NCI-H2171 treated with DMSO at 0.1 percent for 48 hours (cell line): Measurements from ENCODE around the gene ACOT8.
A peak's percentile ranks its signal among the peaks of the same experiment; 100 is the strongest.
"Not testable (repeated sequence)": the region's sequence is repeated elsewhere in the genome, so short reads cannot be mapped to it uniquely, and the experiment has no call there.

Source experiments
- DNase-seq: peaks from one replicate; lab custom pipeline; 2025; lab: John Stamatoyannopoulos, UW

The ACOT8 gene

DNA sequence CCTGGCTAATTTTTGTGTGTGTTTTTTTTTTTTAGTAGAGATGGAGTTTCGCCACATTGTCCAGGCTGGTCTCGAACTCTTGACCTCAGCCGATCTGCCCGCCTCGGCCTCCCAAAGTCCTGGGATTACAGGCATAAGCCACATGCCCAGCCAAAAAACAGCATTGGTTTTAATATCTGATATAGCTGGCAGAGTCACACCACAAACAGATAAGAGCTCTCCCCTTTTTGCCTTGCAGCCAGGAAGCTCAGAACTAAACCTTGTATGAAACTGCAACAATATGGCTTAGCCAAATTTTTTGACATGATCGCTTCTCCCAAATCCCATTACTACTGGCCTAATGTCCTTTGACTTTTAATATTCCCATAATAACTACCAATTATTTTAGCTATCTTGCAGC lies 4.9 kb downstream of the ACOT8 start:
- DNase-seq: no peak

DNA sequence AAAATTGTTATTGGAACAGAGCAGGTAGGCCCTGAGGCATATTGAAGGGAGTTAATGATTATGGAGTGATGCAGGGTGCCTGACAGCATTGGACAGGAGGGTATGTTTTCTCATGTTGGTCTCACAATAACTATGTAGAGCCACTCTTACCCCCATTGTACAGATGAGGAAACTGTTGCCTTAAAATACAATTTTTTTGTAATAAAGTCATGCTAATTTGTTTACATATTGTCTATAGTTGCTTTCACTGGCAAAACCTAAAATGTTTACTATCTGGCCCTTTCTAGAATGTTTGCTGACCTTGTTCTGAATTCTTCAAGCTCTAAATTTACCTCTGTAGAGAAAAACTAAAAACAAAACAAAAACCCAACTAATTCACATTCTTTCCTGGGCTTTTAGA lies 5.7 kb downstream of the ACOT8 start:
- no peak for DNase-seq

DNA sequence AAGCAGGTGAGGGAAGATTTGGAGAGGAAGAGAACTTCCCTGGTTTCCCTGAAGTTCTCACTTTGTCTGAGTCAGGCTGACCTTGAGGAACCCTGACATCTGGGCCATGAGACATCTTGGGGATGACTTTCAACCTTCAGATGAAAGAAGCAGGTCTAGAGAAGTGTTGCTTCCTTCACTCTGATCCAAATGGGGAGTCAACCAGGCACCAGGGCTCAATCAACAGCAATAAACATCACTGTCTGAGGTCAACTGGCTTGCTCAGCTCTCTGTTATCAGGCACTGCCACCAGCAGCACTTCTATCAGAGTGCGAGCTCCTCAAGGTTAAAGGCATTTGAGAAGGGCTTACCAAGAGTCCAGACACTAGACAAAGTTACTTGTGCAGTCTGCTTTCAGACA lies 6.3 kb downstream of the ACOT8 start:
- no peak for DNase-seq

DNA sequence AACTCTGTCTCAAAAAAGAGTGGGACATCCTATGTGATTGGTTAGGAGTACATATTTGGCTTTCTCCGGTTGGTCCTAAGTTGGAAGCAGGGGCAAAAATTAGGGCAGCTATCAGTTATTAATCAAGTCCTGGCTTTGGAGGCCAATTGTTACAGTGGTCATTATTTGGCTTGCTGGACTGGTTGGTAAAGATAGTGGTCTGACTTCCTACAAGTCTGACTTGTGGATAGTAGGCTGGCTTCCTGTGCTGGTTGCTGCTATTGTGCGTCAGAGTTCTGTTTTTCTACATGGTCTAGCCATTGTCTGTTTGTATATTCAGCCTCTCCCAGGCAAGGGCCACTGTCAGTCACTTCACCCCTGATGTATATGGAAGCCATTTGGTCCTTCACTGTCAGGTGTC lies 7.0 kb downstream of the ACOT8 start:
- DNase-seq: no peak

DNA sequence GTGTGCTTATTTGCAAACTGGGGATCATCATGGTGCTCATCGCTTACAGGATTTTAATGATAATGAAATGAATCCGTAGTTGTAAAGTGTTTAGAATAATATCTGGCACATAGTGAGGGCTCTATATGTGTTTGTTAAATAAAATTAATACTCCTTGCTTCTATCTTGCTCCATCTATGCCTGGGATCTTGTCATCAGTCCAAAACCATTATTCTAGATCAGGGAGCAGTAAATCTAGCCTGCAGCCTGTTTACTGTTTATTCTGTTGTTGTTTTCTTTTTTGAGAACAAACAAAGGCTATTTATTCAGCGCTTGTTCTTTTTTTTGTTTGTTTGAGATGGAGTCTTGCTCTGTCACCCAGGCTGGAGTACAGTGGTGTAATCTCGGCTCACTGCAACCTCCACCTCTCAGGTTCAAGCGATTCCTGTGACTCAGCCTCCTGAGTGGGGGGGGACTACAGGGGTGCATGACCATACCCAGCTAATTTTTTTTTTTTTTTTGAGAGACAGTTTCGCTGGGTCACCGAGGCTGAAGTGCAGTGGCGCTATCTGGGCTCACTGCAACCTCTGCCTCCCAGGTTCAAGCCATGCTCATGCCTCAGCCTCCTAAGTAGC lies 8.1 kb downstream of the ACOT8 start:
- DNase-seq: no peak

DNA sequence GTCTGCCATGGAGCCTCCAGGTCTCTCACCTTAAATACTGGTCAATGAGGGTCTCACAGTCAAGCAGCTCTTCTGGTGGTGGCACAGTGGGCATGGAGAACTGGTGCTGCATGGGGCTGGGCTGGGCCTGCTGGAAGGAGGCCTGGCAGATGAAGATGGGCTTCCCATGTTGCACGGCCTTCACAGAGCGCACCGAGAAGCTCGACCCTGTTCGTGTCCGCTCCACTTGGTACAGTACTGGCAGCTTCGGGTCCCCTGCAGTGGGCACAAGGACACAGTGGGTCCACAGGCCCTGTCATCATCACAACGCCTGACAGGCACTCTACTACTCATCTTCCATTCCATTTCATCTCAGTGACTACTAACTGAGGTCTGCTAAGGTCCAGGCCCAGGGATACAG lies 8.8 kb downstream of the ACOT8 start:
- DNase-seq: no peak

DNA sequence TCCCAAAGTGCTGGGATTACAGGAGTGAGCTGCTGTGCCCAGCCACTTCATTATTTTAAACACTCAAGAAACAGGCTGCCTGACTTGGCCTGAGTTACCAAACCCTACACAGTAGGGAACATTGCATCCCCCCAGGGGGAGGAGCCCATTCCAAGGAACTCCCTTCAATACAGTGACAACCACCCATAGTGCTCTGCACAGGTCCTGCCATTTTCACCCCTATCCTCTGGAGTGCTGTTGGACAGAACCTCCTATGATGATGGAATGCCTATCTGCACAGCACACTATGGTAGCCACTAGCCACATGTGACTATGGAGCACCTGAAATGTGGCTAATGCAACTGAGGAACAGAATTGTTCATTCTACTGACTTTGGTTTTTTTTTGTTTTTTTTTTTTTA lies 11.7 kb downstream of the ACOT8 start:
- DNase-seq: no peak

DNA sequence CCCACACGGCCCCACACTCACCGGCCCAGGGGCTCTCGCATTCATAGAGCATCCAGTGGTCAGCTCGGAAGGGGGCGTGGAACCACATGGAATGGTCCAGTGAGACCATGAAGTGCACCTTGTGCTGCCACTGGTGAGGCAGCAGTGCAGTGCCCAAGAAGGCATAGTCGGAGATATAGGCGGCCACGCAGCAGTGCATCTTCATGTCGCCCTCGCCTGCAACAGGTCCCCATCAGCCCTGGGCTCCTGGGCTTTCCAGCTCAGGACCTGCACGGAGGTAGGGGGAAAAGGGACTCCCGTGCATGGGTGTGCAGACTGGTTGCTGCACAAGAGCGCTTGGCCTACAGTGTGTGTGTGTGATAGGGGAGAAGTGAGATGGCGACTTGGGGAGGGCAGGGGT lies 13.7 kb downstream of the ACOT8 start:
- no peak for DNase-seq

DNA sequence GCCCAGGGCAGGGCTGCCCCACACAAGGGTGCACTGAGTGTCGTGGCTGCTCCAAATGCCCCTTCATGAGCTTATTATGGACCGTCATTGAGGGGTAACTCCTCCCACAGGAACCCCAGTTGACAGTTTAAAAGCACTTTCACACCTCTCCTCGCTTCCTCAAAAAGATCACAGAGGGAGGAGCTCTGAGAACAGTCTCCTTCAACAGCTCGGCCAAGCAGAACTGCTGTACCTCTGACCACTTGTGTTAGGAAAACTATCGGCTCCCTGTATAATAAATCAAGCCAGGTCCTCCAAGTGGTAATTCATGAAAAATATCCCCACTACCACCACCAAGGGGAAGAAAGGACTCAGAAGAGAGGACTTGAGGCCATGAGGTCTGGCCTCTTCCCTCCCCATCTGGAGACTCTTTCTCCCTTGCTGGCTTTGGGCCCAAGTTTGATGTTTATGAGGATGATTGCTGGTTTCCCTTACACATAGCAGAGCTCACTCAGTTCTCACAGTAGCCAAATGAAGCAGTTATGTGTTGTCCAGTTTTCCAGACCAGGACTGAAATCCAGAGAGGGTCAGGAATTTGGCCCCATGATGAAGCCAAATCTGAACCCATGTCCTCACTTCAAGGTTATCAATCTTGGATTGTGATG lies 14.9 kb downstream of the ACOT8 start:
- no peak for DNase-seq

DNA sequence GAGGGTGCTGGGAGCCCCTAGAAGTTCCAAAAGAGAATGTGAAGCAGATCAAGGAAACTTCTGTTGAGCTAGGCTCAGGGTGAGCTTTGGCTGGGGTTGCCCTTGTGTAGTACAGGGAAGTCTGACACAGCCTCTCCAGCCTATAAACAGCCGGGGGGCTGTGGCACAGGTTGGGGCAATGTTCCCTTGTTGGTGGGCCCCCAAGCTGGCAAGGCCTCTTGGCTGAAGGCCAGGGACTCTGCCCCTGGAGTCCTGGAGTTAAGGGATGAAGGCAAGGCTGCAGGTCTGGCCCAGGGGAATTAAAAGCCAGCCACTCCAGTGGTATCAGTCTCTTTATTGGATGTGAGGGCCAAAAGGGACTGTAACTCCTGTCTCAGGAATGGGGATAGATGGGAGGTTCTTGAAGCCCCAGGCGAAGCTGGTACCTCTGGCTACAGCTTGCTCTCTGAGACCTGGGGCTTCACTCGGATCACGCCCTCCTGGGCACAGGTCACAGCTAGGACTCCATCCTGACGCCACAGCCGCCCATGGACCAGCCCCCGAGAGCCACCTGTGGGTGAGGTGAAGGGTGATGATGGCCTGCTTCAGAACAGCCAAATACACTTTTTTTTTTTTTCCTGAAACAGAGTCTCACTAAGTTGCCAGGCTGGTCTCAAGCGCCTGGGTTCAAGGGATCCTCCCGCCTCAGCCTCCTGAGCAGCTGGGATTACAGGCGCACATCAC lies 15.6 kb downstream of the ACOT8 start:
- no peak for DNase-seq

DNA sequence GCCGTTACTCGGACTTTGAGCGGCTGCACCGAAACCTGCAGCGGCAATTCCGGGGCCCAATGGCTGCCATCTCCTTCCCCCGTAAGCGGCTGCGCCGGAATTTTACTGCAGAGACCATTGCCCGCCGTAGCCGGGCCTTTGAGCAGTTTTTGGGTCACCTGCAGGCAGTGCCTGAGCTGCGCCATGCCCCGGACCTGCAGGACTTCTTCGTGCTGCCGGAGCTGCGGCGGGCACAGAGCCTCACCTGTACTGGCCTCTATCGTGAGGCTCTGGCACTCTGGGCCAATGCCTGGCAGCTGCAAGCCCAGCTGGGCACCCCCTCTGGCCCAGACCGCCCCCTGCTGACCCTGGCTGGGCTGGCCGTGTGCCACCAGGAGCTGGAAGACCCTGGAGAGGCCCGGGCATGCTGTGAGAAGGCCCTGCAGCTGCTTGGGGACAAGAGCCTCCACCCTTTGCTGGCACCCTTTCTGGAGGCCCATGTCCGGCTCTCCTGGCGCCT lies 16.4 kb downstream of the ACOT8 start:
- DNase-seq: no peak

DNA sequence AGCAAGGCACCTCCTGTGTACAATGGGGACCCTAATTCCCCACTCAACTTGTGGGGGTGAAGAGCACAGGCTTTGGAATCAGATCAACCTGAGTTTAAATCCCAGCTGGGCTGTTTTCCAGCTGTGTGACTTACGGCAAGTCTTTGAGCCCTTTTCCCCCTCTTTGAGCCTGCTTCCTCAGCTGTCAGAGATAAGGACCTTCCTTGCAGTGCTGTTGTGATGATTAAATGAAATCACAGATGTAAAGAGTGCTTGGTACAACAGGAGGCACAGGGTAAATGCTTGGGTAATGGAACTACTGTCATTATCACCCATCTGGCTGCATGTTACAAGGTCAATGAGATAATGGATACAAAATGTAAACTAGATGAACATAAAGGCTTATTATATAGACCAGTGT lies 20.4 kb downstream of the ACOT8 start:
- peak; percentile 65 for DNase-seq

DNA sequence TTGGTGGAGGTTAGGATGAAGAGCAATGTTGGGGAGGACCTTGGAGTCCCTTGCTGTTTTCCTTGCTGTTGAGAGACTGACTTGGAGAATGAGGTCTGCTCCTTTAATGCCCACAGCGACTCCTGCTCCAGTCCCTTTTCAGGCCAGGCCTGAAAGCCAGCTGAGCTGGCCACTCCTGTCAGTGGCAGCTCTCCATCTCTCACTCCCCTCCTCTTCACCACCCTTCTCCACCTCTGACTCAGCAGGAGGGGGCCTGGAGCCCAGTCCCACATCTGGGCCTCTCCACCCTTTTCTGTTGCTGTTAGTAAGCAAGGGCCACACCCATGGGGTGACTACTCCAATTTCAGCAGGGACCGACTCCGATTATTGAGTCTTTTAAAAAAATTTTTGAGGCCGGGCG lies 21.4 kb downstream of the ACOT8 start:
- no peak for DNase-seq

DNA sequence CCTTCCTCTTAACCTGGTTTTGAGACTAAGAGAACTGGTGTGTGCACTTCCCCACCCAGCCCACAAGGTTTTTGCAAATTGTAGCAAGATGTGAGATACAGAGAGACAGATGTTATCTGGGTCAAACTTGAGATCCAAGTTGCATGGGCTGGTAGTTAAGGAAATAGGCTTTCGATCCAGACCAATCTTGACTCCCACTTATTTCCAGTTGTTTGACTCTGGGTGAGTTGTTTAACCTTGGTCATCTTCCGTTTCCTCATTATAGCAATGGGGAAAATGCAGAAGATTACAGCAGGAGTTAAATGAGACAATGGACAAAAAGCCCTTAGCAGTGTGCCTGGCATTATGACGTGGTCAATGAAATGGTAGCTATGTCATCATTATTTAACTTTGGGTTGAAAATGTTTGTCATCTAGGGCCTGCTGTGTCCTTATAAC lies 21.8 kb downstream of the ACOT8 start:
- no peak for DNase-seq

DNA sequence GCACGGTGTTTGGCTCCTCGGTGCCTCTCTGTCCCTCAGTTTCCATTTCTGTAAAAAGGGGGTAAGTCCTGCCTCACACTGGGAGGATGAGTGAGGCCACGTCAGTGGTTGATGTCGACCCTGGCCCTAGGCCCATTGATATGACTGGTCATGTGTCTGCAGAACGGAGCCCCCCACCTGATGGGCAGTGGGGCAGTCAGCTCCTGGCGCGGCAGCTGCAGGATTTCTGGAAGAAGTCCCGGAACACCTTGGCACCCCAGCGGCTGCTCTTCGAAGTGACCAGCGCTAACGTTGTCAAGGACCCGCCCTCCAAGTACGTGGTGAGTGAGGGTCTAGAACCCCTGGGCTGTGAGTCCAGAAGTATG lies 22.4 kb downstream of the ACOT8 start:
- DNase-seq: no peak

DNA sequence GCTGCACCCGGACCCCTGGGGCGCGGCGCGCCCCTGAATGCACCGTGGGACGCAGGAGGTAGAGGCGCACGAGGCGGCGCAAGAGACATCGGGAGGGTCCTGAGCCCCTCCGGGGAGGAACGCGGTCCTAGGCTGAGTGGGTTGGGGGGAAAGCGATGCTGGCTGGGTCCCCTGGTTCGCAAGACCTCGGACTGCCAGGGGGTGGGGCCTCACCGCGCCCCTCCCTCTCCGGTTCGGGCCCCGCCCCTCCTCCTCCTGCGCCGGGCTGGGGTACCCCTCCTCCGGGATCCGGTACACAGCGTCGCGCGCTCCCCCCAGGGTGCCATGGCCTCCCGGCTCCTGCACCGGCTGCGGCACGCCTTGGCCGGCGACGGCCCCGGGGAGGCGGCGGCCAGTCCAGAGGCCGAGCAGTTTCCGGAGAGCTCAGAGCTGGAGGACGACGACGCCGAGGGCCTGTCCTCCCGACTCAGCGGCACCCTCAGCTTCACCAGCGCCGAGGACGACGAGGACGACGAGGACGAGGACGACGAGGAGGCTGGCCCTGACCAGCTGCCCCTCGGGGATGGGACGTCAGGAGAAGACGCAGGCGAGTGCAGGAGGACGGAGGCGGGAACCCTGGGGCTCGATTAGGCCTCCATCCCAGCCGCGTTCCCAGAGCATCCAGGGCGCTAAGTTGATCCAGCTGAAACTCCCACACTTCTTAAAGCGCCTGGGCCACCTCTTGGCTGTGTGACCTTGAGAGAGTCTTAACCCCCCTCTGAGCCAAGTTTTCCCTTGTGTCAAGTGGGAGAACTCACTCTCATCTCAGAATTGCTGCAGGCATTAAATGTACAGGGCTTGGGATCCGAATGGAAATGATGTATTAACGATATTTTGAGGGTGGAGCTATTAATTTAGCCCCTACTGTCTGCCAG lies 23.1 kb downstream of the ACOT8 start:
- peak; percentile 66 for DNase-seq

DNA sequence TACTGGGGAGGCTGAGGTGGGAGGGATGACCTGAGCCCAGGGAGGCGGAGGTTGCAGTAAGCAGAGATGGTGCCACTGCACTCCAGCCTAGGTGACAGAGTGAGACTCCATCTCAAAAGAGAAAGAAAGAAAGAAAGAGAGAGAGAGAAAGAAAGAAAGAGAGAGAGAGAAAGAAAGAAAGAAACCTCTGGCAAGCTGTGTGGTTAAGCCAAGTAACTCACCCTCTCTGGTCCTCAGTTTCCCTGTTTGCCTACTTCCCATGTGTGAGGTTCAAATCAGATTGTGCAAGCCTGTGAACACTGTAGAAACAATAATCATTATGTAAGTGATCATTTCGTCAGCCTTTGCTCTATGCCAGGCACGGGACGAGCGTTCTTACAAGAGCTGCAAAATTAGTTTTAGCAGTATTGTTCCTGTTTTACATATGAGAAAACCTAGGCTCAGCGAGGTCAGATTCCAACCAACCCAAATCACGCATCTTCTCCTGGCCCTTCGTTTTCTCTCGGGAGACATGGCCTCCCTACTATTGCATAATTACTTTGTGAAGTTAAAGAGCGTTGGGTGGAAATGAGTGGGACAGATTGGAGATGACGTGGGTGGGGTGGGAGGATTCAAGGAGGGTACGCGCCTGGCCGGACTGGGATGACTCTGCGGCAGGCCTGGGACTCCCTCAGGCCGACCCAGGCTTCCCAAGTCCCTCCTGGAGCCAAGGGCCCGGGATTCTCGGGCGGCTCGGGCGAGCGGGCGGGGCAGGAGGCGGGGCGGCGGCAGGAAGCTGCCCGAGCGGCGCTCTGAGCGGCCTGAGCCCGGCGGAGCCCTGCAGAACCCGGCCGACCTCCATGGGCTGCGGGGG lies 23.9 kb downstream of the ACOT8 start, which contains the start of gene SNX21:
TSS of gene SNX21 (plus strand) at position 770 of the 853 bp plus-strand sequence. CDS start 121 bp downstream, outside the sequence.
- DNase-seq: peak; percentile 72

DNA sequence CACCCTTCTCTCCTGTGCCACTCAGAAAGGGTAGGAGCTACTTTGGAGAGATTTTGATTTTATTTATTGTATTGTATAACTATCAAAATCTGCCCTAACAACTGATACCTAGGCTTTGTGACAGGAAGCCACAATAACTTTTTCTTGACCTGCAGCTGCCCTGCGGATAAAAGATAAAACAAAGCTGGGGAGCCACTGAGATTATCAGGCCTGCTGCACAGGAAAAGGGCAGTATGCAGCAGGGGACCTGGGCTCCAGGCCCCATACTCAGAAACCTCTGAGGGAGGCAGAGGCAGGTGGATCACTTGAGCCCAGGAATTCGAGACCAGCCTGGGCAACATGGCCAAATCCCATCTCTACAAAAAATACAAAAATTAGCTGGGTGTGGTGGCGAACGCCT lies 24.6 kb downstream of the ACOT8 start:
- no peak for DNase-seq

DNA sequence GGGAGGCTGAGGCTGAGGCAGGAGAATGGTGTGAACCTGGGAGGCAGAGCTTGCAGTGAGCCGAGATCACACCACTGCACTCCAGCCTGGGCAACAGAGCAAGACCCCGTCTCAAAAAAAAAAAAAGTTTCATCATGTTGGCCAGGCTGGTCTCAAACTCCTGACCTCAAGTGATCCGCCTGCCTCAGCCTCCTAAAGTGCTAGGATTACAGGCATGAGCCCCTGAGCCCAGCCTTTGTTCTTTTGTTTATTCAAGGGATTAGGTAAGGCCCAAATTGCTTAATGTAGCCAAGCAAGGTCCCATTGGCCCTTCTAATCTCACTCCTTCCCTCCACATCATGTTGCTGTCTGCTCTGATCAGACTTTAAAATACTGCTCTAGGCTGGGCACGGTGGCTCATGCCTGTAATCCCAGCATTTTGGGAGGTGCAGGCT lies 27.5 kb downstream of the ACOT8 start:
- not testable (repeated sequence) for DNase-seq

DNA sequence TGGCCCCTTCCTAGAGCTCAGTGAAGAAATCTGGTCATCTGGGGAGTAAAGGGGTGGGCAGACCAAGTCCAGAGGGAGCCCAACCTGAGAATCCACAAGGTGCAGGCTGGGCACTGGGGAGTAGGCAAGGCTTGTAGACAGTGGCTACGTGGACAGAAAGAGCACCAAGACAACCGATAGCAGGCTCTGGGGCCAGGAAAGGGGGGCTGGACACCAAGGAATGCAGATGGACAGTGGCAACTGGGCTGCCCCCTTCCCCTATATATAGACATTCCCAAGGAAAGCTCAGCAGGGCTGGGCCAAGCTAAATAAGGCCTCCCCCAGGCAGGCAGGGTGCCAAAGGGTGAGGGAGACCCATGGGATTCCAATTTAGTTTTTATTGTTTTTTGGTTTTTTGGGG lies 28.6 kb downstream of the ACOT8 start:
- DNase-seq: no peak

DNA sequence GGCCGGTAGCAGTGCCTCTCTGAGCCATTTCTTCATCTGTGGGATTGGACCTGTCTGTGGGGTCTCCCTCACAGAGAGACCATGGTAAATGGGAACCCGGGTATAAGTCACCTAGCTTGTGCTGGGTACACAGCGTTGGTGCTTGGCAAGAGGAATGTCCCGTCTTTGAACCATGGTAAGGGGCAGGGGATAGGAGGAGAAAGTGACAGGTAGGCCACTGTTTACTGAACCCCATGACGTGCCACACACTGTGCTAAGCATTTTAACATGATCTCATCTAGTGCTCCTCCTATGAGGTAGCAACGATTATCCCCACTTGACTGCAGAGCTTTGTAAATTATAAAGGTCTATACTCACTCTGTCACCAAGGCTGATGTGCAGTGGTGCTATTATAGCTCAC lies 29.5 kb downstream of the ACOT8 start:
- DNase-seq: no peak
